GM12878 (cell line): ENCODE data around the gene AEN. TPM values are rescaled to one million over a fixed set of nuclear protein-coding genes. Genes with fewer than 3 reads are reported as not detected.

Source experiments
- BACH1 ChIP-seq: fragments of 450-650 bp; IDR thresholded peaks from 2 replicates; pipeline ENCODE4 v1.6.1; 2017; ENCODE audit warnings: mild to moderate bottlenecking, borderline replicate concordance
- BCLAF1 ChIP-seq: fragments of 450-650 bp; IDR thresholded peaks from 2 replicates; pipeline ENCODE4 v1.6.1; 2017; ENCODE audit warnings: antibody characterized with exemption, mild to moderate bottlenecking, moderate library complexity
- CHD1 ChIP-seq: IDR thresholded peaks from 2 replicates; pipeline ENCODE4 v1.6.1; 2012; ENCODE audit warnings: low read depth, low read length, improper control_type of control experiment
- IRF5 ChIP-seq: fragments of 450-650 bp; IDR thresholded peaks from 2 replicates; pipeline ENCODE4 v1.6.1; 2017; ENCODE audit warnings: borderline replicate concordance
- MEF2A ChIP-seq: IDR thresholded peaks from 2 replicates; pipeline ENCODE4 v1.6.1; 2011; ENCODE audit warnings: low read depth, mild to moderate bottlenecking, low read length, moderate library complexity; ENCODE audit not compliant: insufficient read depth
- MLLT1 ChIP-seq: fragments of 450-650 bp; IDR thresholded peaks from 2 replicates; pipeline ENCODE4 v1.6.1; 2016; ENCODE audit warnings: mild to moderate bottlenecking
- NKRF ChIP-seq: fragments of 450-650 bp; conservative IDR thresholded peaks from 2 replicates; pipeline ENCODE4 v1.6.1; 2017; ENCODE audit warnings: mild to moderate bottlenecking, moderate library complexity
- PAX8 ChIP-seq: fragments of 450-650 bp; IDR thresholded peaks from 2 replicates; pipeline ENCODE4 v1.6.1; 2017; ENCODE audit warnings: mild to moderate bottlenecking, moderate library complexity
- RB1 ChIP-seq: fragments of 450-650 bp; formaldehyde crosslinking; IDR thresholded peaks from 2 replicates; pipeline ENCODE4 v1.6.1; 2017; ENCODE audit warnings: mild to moderate bottlenecking, borderline replicate concordance
- RUNX3 ChIP-seq: IDR thresholded peaks from 2 replicates; pipeline ENCODE4 v1.6.1; 2012; ENCODE audit warnings: low read length, inconsistent platforms
- SKIL ChIP-seq: fragments of 450-650 bp; IDR thresholded peaks from 2 replicates; pipeline ENCODE4 v1.6.1; 2017; ENCODE audit warnings: mild to moderate bottlenecking, low read depth, inconsistent platforms; ENCODE audit not compliant: poor library complexity, severe bottlenecking
- SMAD1 ChIP-seq: fragments of 450-650 bp; IDR thresholded peaks from 2 replicates; pipeline ENCODE4 v1.6.1; 2018; ENCODE audit warnings: mild to moderate bottlenecking, low read depth; ENCODE audit not compliant: partially characterized antibody
- SMARCA5 ChIP-seq: fragments of 450-650 bp; IDR thresholded peaks from 2 replicates; pipeline ENCODE4 v1.6.1; 2017; ENCODE audit warnings: mild to moderate bottlenecking
- SP1 ChIP-seq: IDR thresholded peaks from one replicate; pipeline ENCODE4 v1.6.1; 2011; ENCODE audit warnings: low read depth, low read length
- YY1 ChIP-seq: IDR thresholded peaks from 2 replicates; pipeline ENCODE4 v1.6.1; 2011; ENCODE audit warnings: low read depth, mild to moderate bottlenecking, low read length
- ZBTB33 ChIP-seq: fragments of 450-650 bp; IDR thresholded peaks from 2 replicates; pipeline ENCODE4 v1.6.1; 2017; ENCODE audit warnings: mild to moderate bottlenecking
- ZNF274 ChIP-seq: IDR thresholded peaks from one replicate; pipeline ENCODE4 v1.8.0; 2011; ENCODE audit not compliant: insufficient read length, insufficient read depth
- polyA plus RNA-seq, 11 experiments: library from polyadenylated mRNA; depleted of rRNA in 4 of 11; unstranded in 6 of 11; stranded (reverse) in 5 of 11; fragments of >200 nt; fragmentation: Nextera tagmentation in 4 of 11; fragmentation: Illumina TruSeq in 1 of 11; extraction: Ambion mirVana in 4 of 11; extraction: Trizol in 1 of 11; gene quantifications; 1 replicate in 1 of 11; 2 replicates in 10 of 11; pipeline versions ENCODE4 v1.2.1 to v1.2.3, GENCODE V29; 2011 to 2016; ENCODE audit warnings: inconsistent platforms in 2 of 11, missing spikeins in 2 of 11, low read depth in 1 of 11
- total RNA-seq, 4 experiments: library from RNA; depleted of rRNA in 3 of 4; stranded (reverse); fragments of >200 nt in 3 of 4; fragmentation: Illumina TruSeq in 1 of 4; extraction: Trizol in 1 of 4; gene quantifications; 2 replicates each; pipeline versions ENCODE4 v1.2.1 to v1.2.3, GENCODE V29; 2013 to 2021

AEN gene
- total and polyA plus RNA-seq, 10 of the 15 experiments (the other 5 are each of a cell fraction or from before 2014, with no cell fraction given), result 11.7 to 81.2 (median 53.7) TPM

GRCh38 chr15:88638626-88639372 is 17.7 kb downstream of the AEN start, which contains the start of gene ISG20 (continued):
- TF ChIP-seq RB1 (no peak; the same call in none of the 2 replicates), ZNF274 (no peak), SMAD1 (no peak), SMARCA5 (peak; percentile 2; the same call in 1 of the 2 replicates), BCLAF1 (peak; percentile 76; the same call in 1 of the 2 replicates), MEF2A (0 out of 2 replicates have a peak, but pooled peaks have one; percentile 59), BACH1 (peak; percentile 51), IRF5 (no peak), YY1 (no peak; the same call in 1 of the 2 replicates), RUNX3 (peak; percentile 46; the same call in 1 of the 2 replicates), SP1 (peak; percentile 74), SKIL (peak; percentile 40), ZBTB33 (no peak), NKRF (peak; percentile 71; the same call in 1 of the 2 replicates), MLLT1 (peak; percentile 29; the same call in 1 of the 2 replicates), PAX8 (no peak), CHD1 (peak; percentile 94; the same call in 1 of the 2 replicates)
